AG04449 (cell line): ENCODE results near the gene CDCA4.

Experiments
- CTCF ChIA-PET: fragments of 350-600 bp; formaldehyde crosslinking; extraction: SDS; loops from one replicate; lab custom pipeline; 2021; ENCODE audit warnings: antibody characterized with exemption; lab: Yijun Ruan, JAX
- POLR2A ChIA-PET: fragments of 400-600, 350-600 bp; formaldehyde crosslinking; extraction: SDS; loops from one replicate; lab custom pipeline; 2020; ENCODE audit warnings: antibody characterized with exemption, inconsistent platforms; lab: Yijun Ruan, JAX
- DNase-seq: peaks from one replicate; pipeline ENCODE4 v3.0.0-alpha.2; 2010; ENCODE audit warnings: low read depth, low spot score
- H3K4me3 ChIP-seq: 2 replicates; pipeline ENCODE4 v1.5.1; 2011; ENCODE audit warnings: low read depth, mild to moderate bottlenecking, control low read depth, low read length
- CTCF ChIP-seq: IDR thresholded peaks from one replicate; pipeline ENCODE4 v1.5.1; 2011; ENCODE audit warnings: mild to moderate bottlenecking, moderate library complexity, low read length, control low read depth, inconsistent platforms; ENCODE audit not compliant: insufficient read depth; ENCODE audit errors: missing control alignments

The CDCA4 gene

GRCh38 chr14:105053421-105053820 lies 32.5 kb upstream of the CDCA4 start:
- no peak overlapping the region for H3K4me3 ChIP-seq
- TF ChIP-seq CTCF, result no peak
- ChIA-PET CTCF (interaction anchor here (0.7 to 7.9 kb wide), 5 partner anchors 8 to 290 kb away, joined by 3 to 80 read pairs (median 3); no protein-coding TSS in a partner anchor), POLR2A (no interaction called here)
- DNase-seq, result no peak

DNA sequence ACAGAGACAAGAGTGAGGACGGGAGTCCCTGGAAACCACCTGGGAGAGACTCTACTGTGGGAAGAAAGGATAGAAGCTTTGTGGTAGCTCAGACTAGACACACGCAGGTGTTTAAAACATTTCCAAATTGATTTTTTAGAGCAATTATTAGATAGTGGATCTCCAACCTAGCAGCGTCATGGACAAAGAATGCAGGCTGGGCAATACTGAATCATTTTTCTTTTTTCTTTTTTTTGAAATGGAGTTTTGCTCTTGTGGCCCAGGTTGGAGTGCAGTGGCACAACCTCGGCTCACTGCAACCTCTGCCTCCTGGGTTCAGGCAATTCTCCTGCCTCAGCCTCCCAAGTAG lies 31.2 kb upstream of the CDCA4 start:
- H3K4me3 ChIP-seq, result no peak overlapping the region
- no peak for TF ChIP-seq CTCF
- CTCF ChIA-PET, result interaction anchor here (0.7 to 7.9 kb wide), 4 partner anchors 7 to 151 kb away, joined by 3 to 80 read pairs (median 3); no protein-coding TSS in a partner anchor
- POLR2A ChIA-PET, result no interaction called here
- DNase-seq, result no peak

DNA sequence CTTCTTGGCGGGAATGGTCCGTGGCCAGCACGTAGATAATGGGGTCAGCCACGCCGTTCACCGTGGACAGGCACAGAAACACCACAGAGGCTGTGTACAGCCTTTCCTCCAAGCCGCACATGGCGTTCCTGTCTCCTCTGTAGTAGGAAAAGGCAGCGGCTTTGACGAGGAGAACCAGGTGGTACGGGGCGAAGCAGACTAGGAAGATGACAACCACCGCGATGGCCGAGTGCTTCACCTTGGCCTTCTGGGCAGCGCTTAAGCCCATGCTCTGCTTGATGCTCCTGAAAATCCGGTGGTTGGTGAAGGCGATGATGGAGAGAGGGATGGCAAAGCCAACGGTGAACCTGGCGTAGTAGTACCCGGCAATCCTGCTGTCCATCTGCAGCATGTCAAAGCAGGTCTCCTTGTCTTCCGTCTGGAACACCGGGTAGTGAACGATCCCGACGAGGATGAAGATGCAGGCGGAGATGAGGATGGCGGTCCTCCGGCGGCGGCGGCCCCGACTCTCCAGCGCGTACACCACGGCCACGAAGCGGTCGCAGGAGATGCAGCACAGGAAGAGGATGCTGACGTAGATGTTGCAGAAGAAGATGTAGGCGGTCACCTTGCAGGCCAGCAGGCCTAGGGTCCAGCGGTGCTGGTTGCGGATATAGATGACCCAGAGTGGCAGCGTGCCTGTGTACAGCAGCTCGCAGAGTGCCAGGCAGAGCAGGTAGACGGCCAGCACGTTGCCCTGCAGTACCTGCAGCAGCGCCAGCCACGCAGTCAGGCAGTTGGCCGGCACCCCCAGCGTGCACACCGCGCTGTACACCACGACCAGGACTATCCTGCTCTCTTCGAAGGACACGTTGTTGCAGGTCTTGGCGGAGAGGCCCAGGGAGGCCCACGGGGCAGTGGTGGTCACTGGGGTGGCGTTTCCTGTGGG lies 30.6 kb upstream of the CDCA4 start:
- no peak overlapping the region for H3K4me3 ChIP-seq
- ChIA-PET CTCF (interaction anchor here (1.0 to 2.0 kb wide), 3 partner anchors 9 to 150 kb away, joined by 3 to 13 read pairs (median 3); no protein-coding TSS in a partner anchor), POLR2A (no interaction called here)
- DNase-seq, result no peak
- TF ChIP-seq CTCF, result no peak

- no peak for DNase-seq
- no peak overlapping the region for H3K4me3 ChIP-seq
- ChIA-PET CTCF (interaction anchor here (2.0 kb wide), 1 partner anchor 76 kb away, joined by 13 read pairs; no protein-coding TSS in a partner anchor), POLR2A (no interaction called here)
- TF ChIP-seq CTCF, result no peak
Observed at GRCh38 chr14:105050551-105050897, 29.6 kb upstream of the CDCA4 start.

- ChIA-PET POLR2A (no interaction called here), CTCF (interaction anchor here (1.0 to 2.0 kb wide), 2 partner anchors 8 to 75 kb away, joined by 3 to 13 read pairs; no protein-coding TSS in a partner anchor)
- TF ChIP-seq CTCF, result no peak
- no peak for DNase-seq
- H3K4me3 ChIP-seq, result no peak overlapping the region
Observed at GRCh38 chr14:105049753-105050550, 29.1 kb upstream of the CDCA4 start.
